ENCODE measurements around the gene SNURF. TPM values are rescaled to one million over a fixed set of nuclear protein-coding genes. Genes with fewer than 3 reads are reported as not detected.

The SNURF gene
- total RNA-seq, 1 donor from 2014 or later: 10.3 TPM

DNA sequence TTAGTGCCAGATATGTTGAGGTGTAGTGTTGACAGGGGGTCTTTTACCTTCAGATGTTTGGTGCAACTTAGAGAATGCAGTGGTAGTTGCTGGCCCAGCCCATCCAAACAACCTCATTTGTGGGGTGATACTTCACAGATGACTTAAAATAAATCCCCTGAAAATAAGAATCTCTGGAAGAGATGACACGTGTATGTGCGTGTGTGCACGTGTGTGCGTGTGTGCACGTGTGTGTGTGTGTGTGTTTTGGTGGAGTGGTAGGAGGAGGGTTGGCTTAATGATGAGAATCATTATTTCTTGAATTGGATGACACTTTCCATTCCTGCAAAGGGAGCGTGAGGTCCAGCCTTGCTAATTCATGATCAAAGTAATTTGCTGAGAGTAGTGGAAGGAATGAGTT, 31.9 kb downstream of the SNURF start:
- H3K4me1 Mint-ChIP-seq: no peaks in the 10 kb centered on the region
- peaks cover 69% of the 10 kb centered on the region for H3K36me3 Mint-ChIP-seq (ENCODE audit: low read depth)
- no peaks in the 10 kb centered on the region for H3K27me3 Mint-ChIP-seq
- no peak overlapping the region for H3K27ac Mint-ChIP-seq
- no peak for DNase-seq
- intact Hi-C loops (cut with micrococcal nuclease): no loop called here
- no peak overlapping the region for H3K4me3 Mint-ChIP-seq
- peaks cover 24% of the 10 kb centered on the region for H3K9me3 Mint-ChIP-seq

Other genes starting within 250 kb of the SNURF start
- 34.3 and 35.4 TPM in 2 replicates for gene SNRPN, start within 50 bp of the SNURF start, total RNA-seq